HG02840 (cell line): ENCODE measurements around the gene DHX32.
"Not testable (repeated sequence)": the region's sequence is repeated elsewhere in the genome, so short reads cannot be mapped to it uniquely, and the experiment has no call there.

Source experiments
- ATAC-seq: cut with Tn5 transposase; IDR thresholded peaks from one replicate; pipeline ENCODE4 v1.9.1; 2021; ENCODE audit warnings: mild to moderate bottlenecking, moderate library complexity, moderate number of reproducible peaks; ENCODE audit not compliant: unreplicated experiment, low FRiP score

DHX32 gene

DNA sequence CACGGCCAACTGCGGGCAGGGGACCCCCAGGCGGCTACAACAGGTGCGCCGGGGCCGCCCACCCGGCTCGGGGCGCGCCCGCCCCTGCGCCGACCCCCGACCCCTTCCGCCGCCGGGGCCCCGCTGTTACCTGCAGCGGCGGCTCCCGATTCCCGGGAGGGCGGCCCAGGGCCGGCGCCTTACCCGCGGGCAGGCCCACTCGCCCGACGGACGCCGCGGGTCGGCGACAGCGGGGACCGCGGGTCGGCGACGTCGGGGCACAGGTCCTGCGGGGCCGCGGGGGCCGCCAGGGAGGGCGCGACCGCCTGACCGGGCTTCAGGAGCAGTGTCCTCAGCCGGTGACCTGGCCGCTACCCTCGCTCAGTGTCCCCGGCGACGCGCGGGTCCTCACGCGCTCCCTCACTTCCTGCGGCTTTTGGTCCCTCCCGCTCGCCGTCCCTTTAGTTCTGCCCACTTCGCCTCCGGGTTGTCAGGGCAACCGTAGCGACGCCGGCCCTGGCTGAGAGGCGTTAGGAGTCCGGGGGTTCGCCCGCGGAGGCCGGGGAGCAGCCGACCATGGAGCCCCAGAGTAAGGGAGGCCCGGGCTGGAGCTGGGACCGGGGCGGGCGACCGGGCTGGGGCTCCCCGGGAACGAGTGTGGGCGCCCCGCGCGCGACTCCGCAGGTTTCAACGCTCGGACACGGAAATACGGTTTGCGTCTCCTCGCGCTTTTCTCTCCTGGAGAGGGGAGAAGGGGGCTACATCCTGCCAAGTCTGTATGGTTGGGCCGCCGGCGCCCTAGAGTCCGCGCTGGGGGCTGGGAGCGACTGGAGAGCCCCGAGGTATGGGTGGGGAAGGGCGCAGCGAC, 15.2 kb upstream of the DHX32 start, which contains the start of gene FANK1:
TSS of gene FANK1 (plus strand) at position 477 of the 847 bp plus-strand sequence. CDS start at position 556, 79 bp downstream.
- ATAC-seq, result peak; percentile 77

DNA sequence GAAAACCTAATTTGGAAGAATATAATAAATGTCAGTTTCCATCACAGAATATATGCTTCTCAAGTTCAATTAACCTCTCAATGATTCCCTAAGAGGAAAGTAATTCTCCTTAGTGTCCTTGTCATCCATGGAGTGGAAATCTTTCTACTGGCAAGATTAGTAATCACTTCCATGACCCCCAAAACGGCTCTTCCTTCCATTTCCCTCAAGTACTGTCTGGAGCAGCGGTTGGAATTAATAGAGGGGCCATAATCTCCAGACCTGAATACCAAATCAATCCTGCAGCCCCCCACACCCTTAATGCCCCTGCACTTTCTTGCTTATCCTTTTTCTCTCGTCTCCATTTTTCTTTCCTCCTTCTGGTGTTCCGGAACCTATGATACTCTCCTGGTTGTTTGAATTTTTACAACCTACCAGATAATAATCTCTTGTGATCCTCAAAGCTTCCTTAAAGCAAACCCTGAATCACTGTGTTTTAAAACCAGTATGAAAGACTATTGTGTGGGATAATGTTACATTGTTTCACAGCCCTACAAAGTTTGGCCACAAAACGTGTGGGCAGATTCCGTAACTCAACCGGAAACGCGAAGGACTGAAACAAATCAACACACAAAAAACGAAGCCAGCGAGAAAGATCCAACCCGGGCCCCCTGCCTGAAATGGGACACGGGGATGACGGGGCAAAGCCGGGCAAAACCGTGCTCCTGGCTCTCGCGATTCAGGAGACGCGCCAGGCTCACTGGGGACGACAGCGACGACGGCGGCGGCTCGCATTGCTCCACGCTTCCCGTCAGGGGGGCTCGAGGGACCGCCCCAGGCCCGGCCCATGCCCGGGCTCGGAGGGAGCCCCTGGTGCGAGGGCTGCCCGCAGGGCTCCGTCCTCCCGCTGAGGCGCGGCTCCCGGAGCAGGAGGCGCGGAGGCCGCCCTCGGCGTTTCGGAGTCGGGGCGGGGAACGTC, 14.3 kb upstream of the DHX32 start:
- peak; percentile 41 for ATAC-seq

DNA sequence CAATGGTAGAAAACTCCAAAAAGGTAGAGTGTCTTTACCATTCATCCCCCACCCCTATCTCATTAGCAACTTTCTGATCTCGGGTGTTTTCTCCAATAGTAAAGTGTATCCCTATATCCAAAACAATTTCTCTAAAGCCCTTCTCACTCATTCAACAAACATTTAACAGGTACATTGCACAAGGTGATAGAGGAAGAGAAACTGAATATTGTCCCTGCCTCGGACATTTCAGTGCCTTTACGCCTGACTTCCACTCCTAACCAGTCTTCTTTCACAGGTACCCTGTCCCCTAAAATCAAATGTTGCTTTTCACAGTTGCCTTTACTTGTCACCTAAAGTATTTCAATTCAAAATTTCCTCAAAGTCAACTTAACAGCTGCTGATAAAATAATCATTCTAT, 13.1 kb upstream of the DHX32 start:
- ATAC-seq, result not testable (repeated sequence)

DNA sequence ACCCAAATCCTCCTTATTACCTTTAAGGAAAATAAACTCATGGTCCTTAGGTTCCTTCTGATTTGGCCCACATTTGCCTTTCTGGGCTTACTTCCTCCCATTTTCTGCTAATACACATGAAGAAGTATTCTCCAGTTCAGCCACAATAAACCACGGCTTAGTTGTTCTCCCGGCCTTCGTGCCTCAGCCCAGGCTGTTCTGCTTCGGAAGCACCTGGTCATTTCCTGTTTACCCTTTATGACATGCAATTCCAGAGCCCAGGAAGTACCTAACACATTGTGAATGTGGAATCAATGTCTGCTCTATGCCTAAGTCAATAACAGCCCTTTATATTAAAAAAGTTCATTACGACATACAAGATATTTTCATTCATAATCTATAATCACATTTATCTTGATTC, 11.3 kb upstream of the DHX32 start:
- ATAC-seq, result not testable (repeated sequence)

DNA sequence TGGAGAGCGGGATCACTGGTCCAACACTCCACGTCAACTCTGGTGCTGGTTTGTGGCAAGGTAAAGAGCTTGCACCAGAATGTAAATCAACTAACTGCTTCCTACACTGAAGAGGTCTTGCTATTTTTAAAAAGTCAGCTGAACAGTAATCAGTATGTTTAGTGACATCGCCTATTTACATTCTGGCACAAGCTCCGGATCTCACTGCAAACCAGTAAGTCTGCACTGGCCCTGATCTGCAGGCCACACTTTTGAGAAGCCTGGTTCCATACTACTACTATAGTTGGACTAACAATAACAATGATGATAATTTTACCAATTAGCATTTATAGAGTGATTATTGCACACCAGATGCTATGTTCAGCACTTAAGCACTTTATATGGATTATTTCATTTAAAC, 8.3 kb upstream of the DHX32 start:
- ATAC-seq, result not testable (repeated sequence)

GRCh38 chr10:125886914-125887512, 5.9 kb upstream of the DHX32 start:
- no peak for ATAC-seq

GRCh38 chr10:125883211-125883610, 2.1 kb upstream of the DHX32 start:
- ATAC-seq, result no peak

- ATAC-seq, result no peak
Measured at GRCh38 chr10:125882596-125882995, 1.5 kb upstream of the DHX32 start.

GRCh38 chr10:125880719-125881118, 373 bp downstream of the DHX32 start:
- ATAC-seq, result no peak

DNA sequence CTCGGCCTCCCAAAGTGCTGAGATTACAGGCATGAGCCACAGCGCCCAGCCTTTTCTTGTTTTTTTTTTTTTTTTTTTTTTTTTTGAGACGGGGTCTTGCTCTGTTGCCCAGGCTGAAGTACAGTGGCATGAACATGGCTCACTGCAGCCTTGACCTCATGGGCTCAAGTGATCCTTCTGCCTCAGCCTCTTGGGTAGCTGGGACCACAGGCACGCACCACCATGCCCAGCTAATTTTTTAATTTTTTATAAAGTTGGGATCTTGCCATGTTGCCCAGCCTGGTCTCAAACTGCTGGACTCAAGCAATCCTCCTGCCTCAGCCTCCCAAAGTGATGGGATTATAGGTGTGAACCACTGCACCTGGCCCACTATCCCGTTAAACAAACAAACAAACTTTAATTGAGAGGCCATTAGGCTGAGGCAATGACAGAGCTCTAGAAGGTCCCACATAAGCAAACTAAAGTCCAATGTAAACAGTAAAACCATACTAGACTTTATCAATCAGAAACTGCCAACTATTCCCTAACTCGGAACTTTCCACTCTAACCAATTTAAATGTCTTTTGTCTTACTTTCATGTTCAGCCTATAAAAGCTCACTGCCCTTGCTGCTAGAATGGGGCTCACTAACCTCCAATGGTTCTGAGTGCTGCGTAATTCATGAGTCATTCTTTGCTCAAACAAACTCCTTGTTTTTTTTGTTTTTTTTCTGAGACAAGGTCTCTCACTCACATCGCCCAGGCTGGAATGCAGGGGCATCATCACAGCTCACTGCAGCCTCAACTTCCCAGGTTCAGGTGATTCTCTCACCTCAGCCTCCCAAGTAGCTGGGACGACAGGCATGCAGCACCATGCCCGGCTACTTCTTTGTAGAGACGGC, 1.9 kb downstream of the DHX32 start:
- no peak for ATAC-seq

GRCh38 chr10:125871338-125871737, 9.8 kb downstream of the DHX32 start:
- ATAC-seq, result no peak

DNA sequence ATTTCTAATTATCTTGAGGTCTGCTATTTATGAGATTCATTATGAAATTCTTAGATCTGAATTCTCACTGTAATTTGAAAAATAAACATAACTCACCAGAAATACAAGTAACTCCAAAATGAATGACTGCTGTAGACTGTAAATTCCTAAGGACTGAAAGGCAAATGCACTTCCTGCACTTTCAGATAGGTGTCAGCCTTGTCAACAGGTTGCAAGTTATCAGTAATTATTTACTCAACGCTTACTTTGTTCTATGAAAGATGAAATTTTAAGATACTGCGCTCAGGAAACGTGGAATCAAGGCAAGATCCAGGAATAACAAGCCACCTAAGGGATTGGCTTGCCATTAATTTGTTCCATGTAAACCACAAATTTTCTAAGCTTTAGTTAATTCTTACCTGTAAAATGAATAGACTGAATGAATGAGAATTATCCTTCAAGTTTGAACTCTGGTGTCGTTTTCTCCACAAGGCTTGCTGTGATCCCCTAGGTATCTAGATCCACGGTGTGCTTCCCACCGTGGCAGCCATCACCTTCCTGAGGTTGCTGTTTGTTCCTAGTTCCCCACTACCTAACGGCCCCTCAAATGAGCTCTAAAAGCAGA, 12.6 kb downstream of the DHX32 start:
- no peak for ATAC-seq

DNA sequence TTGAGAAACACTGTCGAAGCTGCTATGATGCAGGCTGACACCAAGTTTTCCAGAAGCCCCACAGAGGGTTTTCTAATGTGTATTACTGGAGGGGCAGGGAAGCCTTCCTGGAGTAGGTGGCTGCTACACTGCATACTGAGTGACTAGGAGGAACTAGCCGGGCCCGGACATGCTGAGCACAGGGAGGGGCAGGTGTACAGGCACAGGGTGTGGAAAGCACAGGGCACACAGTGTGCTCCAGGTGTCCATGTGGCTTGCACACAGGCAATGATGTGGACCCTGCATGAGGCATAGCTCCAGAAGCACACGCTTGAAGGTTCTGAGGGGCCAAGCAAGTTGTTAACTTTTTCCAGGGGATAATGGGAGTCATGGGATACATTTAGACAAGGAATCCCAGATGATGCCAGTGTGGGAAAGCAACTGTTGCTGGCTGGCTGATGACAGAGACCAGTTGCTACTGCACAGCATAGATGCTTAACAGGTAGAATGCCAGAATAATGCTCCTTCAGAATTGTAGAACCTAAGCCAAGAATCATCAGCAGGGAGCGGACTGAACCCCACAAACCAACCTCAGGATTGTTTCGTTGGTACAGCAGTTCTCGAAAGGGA, 14.6 kb downstream of the DHX32 start:
- no peak for ATAC-seq

- ATAC-seq, result no peak
Measured at GRCh38 chr10:125865120-125865519, 16.0 kb downstream of the DHX32 start.

DNA sequence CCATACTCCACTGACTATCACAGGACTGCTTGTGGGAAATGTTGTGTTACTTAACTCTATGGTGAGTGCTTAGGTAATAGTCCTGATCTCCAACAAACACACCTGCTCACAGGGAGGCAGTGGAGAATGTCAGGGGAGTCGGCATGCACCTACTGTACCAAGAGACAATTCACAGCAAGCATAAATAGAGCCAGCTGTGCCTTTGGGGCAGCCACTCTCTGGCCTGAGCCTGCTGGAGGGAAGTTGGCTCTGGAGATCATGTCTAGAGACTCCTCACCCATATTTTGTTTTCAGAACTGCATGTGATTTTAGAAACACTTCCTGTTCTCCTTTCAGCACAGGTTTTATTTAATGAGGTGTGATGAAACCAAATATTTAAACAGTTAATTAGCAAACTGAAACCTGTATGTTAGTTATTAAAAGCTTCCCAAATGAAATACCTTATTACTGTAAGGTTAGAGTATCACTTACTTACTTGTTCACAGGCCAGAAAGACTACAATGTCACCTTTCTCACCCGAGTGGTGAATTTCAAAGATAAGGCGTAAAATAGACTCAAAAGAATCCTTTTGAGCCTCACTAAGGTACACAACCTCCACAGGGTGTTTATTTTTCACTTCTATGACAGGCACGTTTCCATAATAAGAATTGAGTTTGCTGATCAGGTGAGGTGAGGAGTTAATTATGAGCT, 21.8 kb downstream of the DHX32 start:
- no peak for ATAC-seq

DNA sequence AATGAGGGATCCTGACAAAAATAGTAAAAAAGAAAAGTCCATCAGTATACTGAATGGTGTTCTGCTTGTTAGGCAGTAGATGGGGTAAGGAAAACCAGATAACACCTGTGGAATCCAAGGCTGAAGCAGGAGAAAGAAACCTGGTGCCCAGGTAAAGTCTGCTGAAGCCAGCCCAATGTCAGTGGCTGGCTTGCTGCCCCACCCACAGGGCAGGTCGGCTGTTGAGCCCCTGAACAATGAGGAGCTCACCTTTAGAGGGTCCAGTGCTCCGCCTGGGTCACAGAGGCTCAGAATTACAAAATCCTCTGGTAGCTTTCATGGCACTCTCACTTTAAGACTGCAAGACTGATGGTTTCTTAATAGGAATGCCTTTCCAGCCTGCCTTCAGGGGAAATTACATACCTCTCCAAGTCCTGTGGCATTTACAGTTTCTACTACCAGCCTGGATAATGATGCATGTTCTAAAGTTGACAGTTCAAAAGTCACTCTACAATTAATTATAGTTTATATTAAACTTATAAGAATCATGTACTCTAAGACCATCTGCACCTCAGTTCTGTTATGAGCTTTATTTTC, 23.8 kb downstream of the DHX32 start:
- no peak for ATAC-seq

- ATAC-seq, result no peak
Measured at GRCh38 chr10:125852487-125852886, 28.6 kb downstream of the DHX32 start.
